HL-60 (cell line): ENCODE measurements around the gene TMEM242.

Source experiments
- DNase-seq, 2 experiments: peaks; one replicate each; pipeline ENCODE4 v3.0.0-alpha.2; 2010 to 2020; ENCODE audit warnings: low read depth in 1 of 2, low spot score in 1 of 2
- H3K27ac ChIP-seq: fragments of 250-450 bp; sonication (Bioruptor Pico); replicated peaks from 2 replicates; pipeline ENCODE4 v1.5.1; 2020; ENCODE audit warnings: mild to moderate bottlenecking, moderate library complexity
- H3K27me3 ChIP-seq: fragments of 250-450 bp; sonication (Bioruptor Pico); 2 replicates; pipeline ENCODE4 v1.5.1; 2021; ENCODE audit warnings: mild to moderate bottlenecking, moderate library complexity; ENCODE audit not compliant: insufficient read depth, poor library complexity, severe bottlenecking
- H3K4me3 ChIP-seq: replicated peaks from 2 replicates; pipeline ENCODE4 v1.5.1; 2011; ENCODE audit warnings: mild to moderate bottlenecking, control low read depth, low read length; ENCODE audit not compliant: insufficient read depth
- GABPA ChIP-seq: IDR thresholded peaks from 2 replicates; pipeline ENCODE4 v1.6.1; 2012; ENCODE audit warnings: low read depth
- POLR2AphosphoS5 ChIP-seq: IDR thresholded peaks from 2 replicates; pipeline ENCODE4 v1.6.1; 2012; ENCODE audit warnings: low read depth
- SPI1 ChIP-seq: IDR thresholded peaks from 2 replicates; pipeline ENCODE4 v1.6.1; 2012; ENCODE audit warnings: low read depth, mild to moderate bottlenecking, borderline replicate concordance
- TF ChIP-seq, protein P1 (sequence below): IDR thresholded peaks from 2 replicates; pipeline ENCODE4 v1.6.1; 2012; ENCODE audit warnings: low read depth; ENCODE audit not compliant: insufficient replicate concordance
- TF ChIP-seq, protein P2 (sequence below): IDR thresholded peaks from one replicate; pipeline ENCODE4 v1.5.1; 2011; ENCODE audit warnings: low read length, control low read depth, inconsistent platforms; ENCODE audit not compliant: insufficient read depth

TMEM242 gene

DNA sequence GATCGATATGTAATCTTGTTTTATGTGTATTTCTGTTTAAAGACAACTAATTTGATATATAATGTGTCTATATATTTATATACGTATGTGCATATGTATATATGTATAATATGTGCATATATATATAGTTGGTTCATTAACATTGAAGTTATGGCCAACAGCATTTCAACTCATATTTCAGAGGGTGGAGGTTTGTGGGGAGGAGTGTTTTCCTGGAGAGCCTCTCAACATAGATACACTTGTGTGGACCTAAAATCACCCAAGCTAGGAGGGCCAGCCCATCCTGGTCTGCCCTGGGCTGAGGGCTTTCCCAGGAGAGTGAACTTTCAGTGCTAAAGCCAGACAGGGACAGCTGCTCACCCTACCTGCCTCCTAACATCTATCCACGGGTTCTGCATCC, 68.8 kb downstream of the TMEM242 start:
- Histone ChIP-seq H3K4me3 (no peak overlapping the region), H3K27me3 (no peaks in the 10 kb centered on the region), H3K27ac (no peak overlapping the region)
- no peak for TF ChIP-seq POLR2AphosphoS5
- TF ChIP-seq GABPA: no peak
- TF ChIP-seq, protein P1, sequence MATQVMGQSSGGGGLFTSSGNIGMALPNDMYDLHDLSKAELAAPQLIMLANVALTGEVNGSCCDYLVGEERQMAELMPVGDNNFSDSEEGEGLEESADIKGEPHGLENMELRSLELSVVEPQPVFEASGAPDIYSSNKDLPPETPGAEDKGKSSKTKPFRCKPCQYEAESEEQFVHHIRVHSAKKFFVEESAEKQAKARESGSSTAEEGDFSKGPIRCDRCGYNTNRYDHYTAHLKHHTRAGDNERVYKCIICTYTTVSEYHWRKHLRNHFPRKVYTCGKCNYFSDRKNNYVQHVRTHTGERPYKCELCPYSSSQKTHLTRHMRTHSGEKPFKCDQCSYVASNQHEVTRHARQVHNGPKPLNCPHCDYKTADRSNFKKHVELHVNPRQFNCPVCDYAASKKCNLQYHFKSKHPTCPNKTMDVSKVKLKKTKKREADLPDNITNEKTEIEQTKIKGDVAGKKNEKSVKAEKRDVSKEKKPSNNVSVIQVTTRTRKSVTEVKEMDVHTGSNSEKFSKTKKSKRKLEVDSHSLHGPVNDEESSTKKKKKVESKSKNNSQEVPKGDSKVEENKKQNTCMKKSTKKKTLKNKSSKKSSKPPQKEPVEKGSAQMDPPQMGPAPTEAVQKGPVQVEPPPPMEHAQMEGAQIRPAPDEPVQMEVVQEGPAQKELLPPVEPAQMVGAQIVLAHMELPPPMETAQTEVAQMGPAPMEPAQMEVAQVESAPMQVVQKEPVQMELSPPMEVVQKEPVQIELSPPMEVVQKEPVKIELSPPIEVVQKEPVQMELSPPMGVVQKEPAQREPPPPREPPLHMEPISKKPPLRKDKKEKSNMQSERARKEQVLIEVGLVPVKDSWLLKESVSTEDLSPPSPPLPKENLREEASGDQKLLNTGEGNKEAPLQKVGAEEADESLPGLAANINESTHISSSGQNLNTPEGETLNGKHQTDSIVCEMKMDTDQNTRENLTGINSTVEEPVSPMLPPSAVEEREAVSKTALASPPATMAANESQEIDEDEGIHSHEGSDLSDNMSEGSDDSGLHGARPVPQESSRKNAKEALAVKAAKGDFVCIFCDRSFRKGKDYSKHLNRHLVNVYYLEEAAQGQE: no peak
- TF ChIP-seq, protein P2, sequence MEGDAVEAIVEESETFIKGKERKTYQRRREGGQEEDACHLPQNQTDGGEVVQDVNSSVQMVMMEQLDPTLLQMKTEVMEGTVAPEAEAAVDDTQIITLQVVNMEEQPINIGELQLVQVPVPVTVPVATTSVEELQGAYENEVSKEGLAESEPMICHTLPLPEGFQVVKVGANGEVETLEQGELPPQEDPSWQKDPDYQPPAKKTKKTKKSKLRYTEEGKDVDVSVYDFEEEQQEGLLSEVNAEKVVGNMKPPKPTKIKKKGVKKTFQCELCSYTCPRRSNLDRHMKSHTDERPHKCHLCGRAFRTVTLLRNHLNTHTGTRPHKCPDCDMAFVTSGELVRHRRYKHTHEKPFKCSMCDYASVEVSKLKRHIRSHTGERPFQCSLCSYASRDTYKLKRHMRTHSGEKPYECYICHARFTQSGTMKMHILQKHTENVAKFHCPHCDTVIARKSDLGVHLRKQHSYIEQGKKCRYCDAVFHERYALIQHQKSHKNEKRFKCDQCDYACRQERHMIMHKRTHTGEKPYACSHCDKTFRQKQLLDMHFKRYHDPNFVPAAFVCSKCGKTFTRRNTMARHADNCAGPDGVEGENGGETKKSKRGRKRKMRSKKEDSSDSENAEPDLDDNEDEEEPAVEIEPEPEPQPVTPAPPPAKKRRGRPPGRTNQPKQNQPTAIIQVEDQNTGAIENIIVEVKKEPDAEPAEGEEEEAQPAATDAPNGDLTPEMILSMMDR: no peak
- no peak for TF ChIP-seq SPI1
- no peak for DNase-seq

DNA sequence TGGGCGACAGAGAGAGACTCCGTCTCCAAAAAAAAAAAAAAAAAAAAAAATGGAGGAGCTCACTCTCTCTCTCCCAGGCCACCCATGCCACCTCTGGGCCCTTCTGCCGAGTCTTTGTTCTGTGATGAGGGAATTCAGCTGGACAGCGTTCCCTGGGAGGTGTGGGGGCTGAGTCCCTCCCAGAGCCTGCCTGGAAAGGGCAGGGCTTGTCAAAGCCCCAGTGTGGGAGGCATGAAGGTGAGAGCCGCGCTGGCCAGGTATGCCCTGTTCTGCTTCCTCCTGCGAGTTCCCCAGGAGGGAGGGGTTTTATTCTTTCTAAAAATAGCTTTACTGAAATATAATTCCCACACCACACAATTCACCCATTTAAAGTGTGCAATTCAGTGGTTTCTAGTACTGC, 69.6 kb downstream of the TMEM242 start:
- no peak overlapping the region for H3K4me3 ChIP-seq
- H3K27ac ChIP-seq: no peak overlapping the region
- DNase-seq: no peak
- TF ChIP-seq, protein P2: no peak
- TF ChIP-seq POLR2AphosphoS5 (no peak), SPI1 (no peak), GABPA (no peak)
- TF ChIP-seq, protein P1: no peak
- no peaks in the 10 kb centered on the region for H3K27me3 ChIP-seq

DNA sequence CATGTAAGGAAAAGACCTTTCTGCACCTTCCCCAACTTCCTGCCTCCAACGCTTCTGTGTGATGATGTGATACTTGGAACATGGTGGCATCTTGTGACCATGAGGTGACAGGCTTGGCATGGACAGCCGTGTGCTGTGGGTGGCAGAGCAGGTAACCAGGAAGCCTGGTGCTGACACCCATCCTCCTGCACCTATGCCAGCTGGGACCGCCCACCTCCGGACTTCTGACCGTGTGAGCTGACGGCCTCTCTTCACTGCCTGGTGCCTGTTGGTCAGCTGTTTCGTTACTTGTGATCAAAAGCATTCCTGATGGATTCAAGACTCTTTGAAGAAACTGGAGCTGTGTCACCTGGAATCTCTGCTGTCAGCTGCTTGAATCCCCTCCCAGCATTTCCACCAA, 70.3 kb downstream of the TMEM242 start:
- no peak for DNase-seq
- Histone ChIP-seq H3K27ac (no peak overlapping the region), H3K4me3 (no peak overlapping the region), H3K27me3 (no peaks in the 10 kb centered on the region)
- TF ChIP-seq GABPA (no peak), POLR2AphosphoS5 (no peak), SPI1 (no peak)
- TF ChIP-seq, protein P1: no peak
- TF ChIP-seq, protein P2: no peak
